ENCODE measurements around the gene DLG4.
"Not testable (repeated sequence)": the region's sequence is repeated elsewhere in the genome, so short reads cannot be mapped to it uniquely, and the experiment has no call there.

DLG4 gene

DNA sequence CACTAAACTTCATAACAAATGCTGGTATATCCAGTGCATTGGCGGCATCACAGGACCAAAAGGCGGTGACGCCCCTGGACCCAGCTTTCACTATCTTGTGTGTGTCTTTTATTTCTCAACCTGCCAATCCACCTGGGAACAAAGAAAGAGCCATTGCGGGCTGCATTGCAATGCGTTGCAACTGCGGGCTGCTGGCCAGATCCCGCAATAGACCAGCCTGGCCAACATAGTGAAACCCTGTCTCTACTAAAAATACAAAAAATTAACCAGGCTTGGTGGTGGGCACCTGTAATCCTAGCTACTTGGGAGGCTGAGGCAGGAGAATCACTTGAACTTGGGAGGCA, 50.1 kb downstream of the DLG4 start:
- not testable (repeated sequence) for H3K36me3 Mint-ChIP-seq; H3K4me1 Mint-ChIP-seq; ATAC-seq (ENCODE audit: low read depth); H3K9me3 Mint-ChIP-seq; H3K27ac Mint-ChIP-seq; H3K4me3 Mint-ChIP-seq; DNase-seq (ENCODE audit: low spot score in 2 of 2)
- peaks cover 13% of the 10 kb centered on the region for H3K27me3 Mint-ChIP-seq

DNA sequence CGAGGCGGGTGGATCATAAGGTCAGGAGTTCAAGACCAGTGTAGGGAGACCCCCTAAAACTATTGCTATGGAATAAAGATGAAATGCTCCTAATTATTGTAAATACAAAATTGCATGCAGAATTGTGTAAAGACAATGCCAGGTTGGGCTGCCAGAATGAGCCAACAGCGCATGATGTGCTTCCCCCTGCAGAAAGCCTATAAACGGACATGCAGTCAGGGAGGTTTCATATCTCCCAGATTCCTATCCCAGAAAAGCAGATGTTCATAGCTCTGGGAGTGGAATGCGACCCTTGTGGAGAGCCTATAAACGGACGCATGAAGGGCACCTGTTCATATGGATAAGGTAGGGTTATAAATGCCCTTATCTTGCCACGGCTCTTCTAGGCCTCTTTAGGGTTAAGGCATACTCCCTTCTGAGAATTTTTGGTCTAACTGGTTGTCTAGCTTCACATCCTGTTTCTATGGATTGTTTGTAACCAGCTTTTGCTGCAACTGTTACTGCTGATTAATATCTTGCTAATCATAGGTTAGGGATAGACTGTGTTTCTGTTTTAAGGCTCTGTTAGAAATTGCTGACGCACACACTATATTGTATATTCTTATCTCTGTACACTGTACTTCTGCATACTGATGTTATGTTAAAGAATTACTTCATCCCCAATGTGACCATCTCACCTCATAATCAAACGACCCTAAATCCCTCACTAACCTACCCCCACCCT, 50.6 kb downstream of the DLG4 start:
- peaks cover 14% of the 10 kb centered on the region for H3K27me3 Mint-ChIP-seq
- not testable (repeated sequence) for H3K4me3 Mint-ChIP-seq; H3K9me3 Mint-ChIP-seq; H3K27ac Mint-ChIP-seq; DNase-seq (ENCODE audit: low spot score in 2 of 2); H3K36me3 Mint-ChIP-seq; ATAC-seq (ENCODE audit: low read depth); H3K4me1 Mint-ChIP-seq

DNA sequence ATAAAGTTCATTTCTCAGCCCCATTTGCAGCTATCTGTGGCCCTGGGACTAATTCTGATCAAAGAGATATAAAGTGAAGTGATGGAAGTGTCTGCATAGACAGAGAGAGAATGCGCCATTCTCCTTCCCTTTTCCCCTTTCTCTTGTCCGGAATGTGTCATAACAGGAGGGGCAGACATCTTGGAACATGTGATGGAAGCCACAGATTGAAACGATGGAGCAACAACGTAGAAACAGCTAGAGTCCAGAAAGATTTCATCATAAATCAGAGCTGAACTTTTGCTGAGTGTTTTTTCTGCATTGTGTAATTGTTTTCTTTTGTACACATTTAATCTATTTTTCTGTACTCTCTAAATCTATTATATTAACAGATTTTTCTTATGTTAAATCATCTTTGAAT, 51.8 kb downstream of the DLG4 start:
- Mint-ChIP-seq H3K27me3 (peaks cover 18% of the 10 kb centered on the region), H3K4me1 (no peaks in the 10 kb centered on the region), H3K9me3 (peaks cover 4% of the 10 kb centered on the region), H3K4me3 (no peak overlapping the region), H3K36me3 (no peaks in the 10 kb centered on the region), H3K27ac (no peak overlapping the region)
- ATAC-seq (ENCODE audit: low read depth) = no peak
- no peak for DNase-seq (ENCODE audit: low spot score in 2 of 2)

DNA sequence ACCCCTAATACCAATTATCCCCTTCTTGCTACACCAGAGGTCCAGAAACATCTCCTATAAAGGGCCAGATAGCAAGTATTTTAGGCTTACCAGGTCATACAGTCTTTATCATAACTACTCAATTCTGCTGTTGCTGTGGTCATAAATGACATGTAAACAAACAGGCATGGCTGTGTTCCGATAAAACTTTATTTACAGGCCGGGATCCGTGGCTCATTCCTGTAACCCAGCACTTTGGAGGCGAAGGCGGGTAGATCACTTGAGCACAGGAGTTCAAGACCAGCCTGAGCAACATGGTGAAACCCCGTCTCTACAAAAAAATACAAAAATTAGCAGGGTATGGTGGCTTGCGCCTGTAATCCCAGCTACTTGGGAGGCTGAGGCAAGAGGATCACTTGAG, 52.8 kb downstream of the DLG4 start:
- Mint-ChIP-seq H3K27me3 (peaks cover 18% of the 10 kb centered on the region), H3K4me3 (no peak overlapping the region), H3K36me3 (no peaks in the 10 kb centered on the region), H3K4me1 (no peaks in the 10 kb centered on the region), H3K27ac (no peak overlapping the region), H3K9me3 (peaks cover 4% of the 10 kb centered on the region)
- ATAC-seq (ENCODE audit: low read depth) = no peak
- no peak for DNase-seq (ENCODE audit: low spot score in 2 of 2)

DNA sequence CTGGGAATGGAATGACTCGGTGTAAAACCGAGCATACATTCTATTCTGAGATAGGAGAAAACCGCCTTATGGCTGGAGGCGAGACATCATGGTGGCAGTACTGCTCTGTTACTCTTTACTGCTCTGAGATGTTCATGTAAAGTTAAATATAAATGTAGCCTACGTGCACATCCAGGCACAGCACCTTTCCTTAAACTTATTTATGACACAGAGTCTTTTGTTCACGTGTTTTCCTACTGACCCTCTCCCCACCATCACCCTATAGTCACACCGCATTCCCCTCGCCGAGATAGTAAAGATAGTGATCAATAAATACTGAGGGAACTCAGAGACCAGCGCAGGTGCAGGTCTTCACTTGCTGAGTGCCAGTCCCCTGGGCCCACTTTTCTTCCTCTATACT, 60.1 kb downstream of the DLG4 start:
- not testable (repeated sequence) for H3K4me3 Mint-ChIP-seq; H3K4me1 Mint-ChIP-seq; H3K27ac Mint-ChIP-seq; ATAC-seq (ENCODE audit: low read depth); H3K9me3 Mint-ChIP-seq; DNase-seq (ENCODE audit: low spot score in 2 of 2); H3K36me3 Mint-ChIP-seq
- H3K27me3 Mint-ChIP-seq = peaks cover 24% of the 10 kb centered on the region

DNA sequence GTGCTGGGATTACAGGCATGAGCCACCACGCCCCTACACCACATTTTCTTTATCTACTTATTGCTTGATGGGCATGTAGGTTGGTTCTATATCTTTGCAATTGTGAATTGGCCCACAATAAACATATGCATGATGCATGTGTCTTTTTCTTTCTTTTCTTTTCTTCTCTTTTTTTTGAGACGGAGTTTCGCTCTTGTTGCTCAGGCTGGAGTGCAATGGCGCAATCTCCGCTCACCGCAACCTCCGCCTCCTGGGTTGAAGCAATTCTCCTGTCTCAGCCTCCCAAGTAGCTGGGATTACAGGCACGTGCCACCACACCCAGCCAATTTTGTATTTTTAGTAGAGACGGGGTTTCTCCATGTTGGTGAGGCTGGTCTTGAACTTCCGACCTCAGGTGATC, 61.2 kb downstream of the DLG4 start:
- DNase-seq (ENCODE audit: low spot score in 2 of 2); H3K27ac Mint-ChIP-seq; H3K9me3 Mint-ChIP-seq; ATAC-seq (ENCODE audit: low read depth); H3K4me1 Mint-ChIP-seq; H3K36me3 Mint-ChIP-seq; H3K4me3 Mint-ChIP-seq: not testable (repeated sequence)
- H3K27me3 Mint-ChIP-seq = peaks cover 23% of the 10 kb centered on the region

DNA sequence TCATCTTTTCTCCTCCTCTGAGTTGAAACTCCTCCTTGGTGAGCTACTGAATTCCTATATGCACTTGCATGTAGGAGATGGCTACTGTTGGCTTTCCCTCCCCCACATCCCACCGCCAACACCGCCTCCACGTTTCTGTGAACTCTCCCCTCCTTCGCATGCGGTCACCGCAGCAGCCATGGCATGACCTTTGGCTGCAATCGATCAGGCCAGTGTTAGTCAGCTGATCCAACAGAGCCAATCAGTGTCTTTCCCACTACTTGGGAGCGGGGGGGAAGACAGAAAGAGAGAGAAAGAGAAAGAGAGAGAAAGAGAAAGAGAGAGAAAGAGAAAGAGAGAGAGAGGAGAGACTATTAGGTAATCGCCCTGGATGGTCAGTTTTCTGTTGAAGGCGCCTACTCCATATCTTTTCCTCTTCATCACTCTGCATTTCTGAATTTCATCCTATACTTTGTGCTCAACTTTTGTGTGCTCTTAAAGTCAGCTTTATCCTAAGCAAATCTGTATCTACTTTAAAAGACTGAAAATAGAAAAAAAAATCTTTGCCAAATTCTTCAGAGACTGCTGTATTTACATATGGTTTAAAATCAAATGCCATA, 63.2 kb downstream of the DLG4 start:
- peaks cover 18% of the 10 kb centered on the region for H3K27me3 Mint-ChIP-seq
- no peaks in the 10 kb centered on the region for H3K36me3 Mint-ChIP-seq
- no peaks in the 10 kb centered on the region for H3K4me1 Mint-ChIP-seq
- no peak for ATAC-seq (ENCODE audit: low read depth)
- no peak for DNase-seq (ENCODE audit: low spot score in 2 of 2)
- no peak overlapping the region for H3K4me3 Mint-ChIP-seq
- H3K27ac Mint-ChIP-seq = no peak overlapping the region
- no peaks in the 10 kb centered on the region for H3K9me3 Mint-ChIP-seq

DNA sequence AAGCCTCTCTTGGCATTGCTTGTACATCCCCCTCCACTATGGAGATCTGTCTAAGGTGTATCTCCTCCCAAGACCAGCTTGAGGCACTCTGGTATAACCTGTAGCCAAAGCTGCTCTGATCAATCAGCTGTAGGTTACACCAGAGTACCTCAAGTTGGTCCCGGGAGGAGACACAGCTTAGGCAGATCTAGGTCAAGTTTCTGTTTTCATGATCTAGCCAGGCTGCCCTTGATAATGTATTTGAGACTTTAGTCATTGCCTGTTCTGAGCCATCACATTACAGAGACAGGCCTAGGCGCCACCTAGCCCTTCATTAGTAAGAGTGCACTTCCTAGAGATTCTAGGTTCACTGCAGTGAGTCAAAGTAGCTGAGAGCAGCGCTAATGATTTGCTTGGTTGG, 71.9 kb downstream of the DLG4 start:
- H3K4me3 Mint-ChIP-seq = no peak overlapping the region
- no peaks in the 10 kb centered on the region for H3K36me3 Mint-ChIP-seq
- no peak overlapping the region for H3K27ac Mint-ChIP-seq
- no peaks in the 10 kb centered on the region for H3K4me1 Mint-ChIP-seq
- ATAC-seq (ENCODE audit: low read depth) (no peak), DNase-seq (ENCODE audit: low spot score in 2 of 2) (no peak)
- H3K27me3 Mint-ChIP-seq = peaks cover 3% of the 10 kb centered on the region
- no peaks in the 10 kb centered on the region for H3K9me3 Mint-ChIP-seq

DNA sequence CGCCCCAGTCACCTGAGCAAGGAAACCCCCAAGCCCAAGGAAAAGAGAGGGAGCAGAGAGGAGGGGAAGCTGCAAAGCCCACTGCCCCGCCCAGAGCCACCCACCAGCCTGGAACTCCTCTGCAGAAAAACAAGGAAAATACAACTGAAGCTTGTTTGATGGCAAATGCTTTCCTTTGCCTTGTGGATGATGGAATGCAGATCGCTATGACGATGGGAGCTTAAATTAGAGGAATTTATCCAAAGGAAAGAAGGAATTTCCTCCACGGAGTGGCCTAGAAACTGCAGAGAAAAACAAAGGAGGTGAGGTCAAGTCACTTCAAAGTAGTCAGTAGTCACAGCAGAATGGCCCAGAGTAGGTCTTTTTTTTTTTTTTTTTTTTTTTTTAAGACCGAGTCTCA, 73.5 kb downstream of the DLG4 start:
- Mint-ChIP-seq H3K27me3 (peaks cover 9% of the 10 kb centered on the region), H3K27ac (no peak overlapping the region), H3K4me3 (no peak overlapping the region), H3K4me1 (no peaks in the 10 kb centered on the region), H3K36me3 (no peaks in the 10 kb centered on the region), H3K9me3 (no peaks in the 10 kb centered on the region)
- no peak for DNase-seq (ENCODE audit: low spot score in 2 of 2)
- no peak for ATAC-seq (ENCODE audit: low read depth)

DNA sequence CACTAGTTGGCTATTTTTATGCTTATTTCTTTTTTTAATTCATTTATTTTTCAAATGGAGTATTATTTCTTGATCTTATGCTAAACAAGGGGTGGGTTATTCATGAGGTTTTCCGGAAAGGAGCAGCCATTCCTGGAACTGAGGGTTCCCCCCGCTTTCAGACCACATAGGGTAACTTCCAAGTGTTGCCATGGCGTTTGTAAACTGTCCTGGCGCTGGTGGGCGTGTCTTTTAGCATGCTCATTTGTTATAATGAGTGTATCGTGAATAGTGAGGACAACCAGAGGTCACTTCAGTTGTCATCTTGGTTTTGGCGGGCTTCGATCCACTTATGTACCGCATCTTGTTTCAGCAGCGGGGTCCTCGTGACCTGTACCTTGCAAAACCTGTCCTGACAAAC, 75.4 kb downstream of the DLG4 start:
- Mint-ChIP-seq H3K36me3 (no peaks in the 10 kb centered on the region), H3K9me3 (no peaks in the 10 kb centered on the region), H3K4me3 (no peak overlapping the region), H3K27ac (no peak overlapping the region), H3K4me1 (no peaks in the 10 kb centered on the region), H3K27me3 (peaks cover 15% of the 10 kb centered on the region)
- no peak for DNase-seq (ENCODE audit: low spot score in 2 of 2)
- no peak for ATAC-seq (ENCODE audit: low read depth)

DNA sequence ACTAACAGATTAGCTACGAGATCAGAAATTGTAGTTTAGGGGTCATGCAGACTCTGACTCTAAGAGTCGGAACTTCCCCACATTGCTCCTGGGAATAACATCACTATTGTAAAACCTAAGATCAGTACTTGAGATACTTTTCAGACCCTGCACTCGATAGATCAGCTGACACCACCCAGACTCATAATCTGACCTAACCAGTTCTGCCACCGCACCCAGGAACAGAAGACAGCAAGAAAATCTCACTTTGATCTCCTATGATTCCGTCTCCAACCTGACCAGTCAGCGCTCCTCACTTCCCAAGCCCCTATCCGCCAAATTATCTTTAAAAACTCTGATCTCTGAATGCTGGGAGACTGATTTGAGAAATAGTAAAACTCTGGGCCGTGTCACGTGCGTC, 77.8 kb downstream of the DLG4 start:
- H3K27me3 Mint-ChIP-seq = peaks cover 17% of the 10 kb centered on the region
- ATAC-seq (ENCODE audit: low read depth) = no peak
- no peaks in the 10 kb centered on the region for H3K4me1 Mint-ChIP-seq

DNA sequence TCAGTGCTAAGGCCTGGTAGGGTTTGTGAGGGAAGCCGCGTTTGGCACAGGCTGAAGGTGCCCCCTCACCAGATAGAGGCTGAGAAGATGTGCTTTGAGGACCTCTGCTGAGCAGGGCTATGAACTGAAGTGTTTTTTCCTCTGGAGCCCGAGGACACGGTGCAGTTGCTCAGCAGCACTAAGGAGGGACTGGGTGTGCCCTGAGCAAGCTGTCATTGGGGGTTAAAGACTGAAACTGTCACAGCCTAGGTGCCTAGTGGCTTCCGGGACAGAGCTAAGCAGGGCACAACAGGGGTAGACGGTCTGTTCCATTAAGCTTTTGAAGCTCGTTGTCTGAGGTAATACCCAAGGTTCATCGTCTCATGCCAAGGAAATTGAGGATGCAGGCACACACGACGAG, 80.2 kb downstream of the DLG4 start:
- ATAC-seq (ENCODE audit: low read depth) = no peak
- H3K4me3 Mint-ChIP-seq = no peak overlapping the region
- DNase-seq (ENCODE audit: low spot score in 2 of 2) = no peak
- H3K9me3 Mint-ChIP-seq = no peaks in the 10 kb centered on the region
- H3K36me3 Mint-ChIP-seq = no peaks in the 10 kb centered on the region
- H3K27me3 Mint-ChIP-seq = peaks cover 17% of the 10 kb centered on the region
- peaks cover 2% of the 10 kb centered on the region for H3K4me1 Mint-ChIP-seq
- no peak overlapping the region for H3K27ac Mint-ChIP-seq

More for the DNA sequence above, 77.8 kb downstream of the DLG4 start:
- H3K4me3 Mint-ChIP-seq = no peak overlapping the region
- no peaks in the 10 kb centered on the region for H3K9me3 Mint-ChIP-seq
- H3K27ac Mint-ChIP-seq = no peak overlapping the region
- DNase-seq (ENCODE audit: low spot score in 2 of 2) = no peak
- no peaks in the 10 kb centered on the region for H3K36me3 Mint-ChIP-seq

DNA sequence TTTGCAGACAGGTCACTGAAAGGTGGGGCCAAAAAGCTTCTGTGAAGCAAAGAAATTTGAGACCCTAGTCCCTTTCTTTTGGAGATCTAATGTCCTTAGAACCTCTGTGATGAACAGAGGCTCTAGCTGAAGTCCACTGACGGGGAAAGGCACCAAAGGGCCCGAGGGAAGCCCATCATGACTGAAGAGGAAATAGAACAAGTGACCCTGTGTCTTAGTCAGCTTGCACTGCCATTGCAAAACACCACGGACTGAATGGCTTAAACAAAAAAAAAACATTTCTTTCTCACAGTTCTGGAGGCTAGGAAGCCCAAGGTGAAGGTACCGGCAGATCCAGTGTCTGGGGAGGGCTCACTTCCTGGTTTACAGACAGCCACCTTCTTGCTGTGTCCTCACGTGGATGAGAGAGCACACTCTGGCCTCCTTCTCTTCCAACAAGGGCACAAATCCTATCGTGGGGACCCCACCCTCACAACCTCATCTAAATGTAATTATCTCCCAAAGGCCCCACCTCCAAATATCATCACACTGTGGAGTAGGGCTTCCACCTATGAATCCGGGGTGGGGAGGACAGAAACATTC, 80.7 kb downstream of the DLG4 start:
- DNase-seq (ENCODE audit: low spot score in 2 of 2) (no peak), ATAC-seq (ENCODE audit: low read depth) (no peak)
- no peak overlapping the region for H3K27ac Mint-ChIP-seq
- peaks cover 2% of the 10 kb centered on the region for H3K4me1 Mint-ChIP-seq
- H3K36me3 Mint-ChIP-seq = no peaks in the 10 kb centered on the region
- H3K9me3 Mint-ChIP-seq = no peaks in the 10 kb centered on the region
- peaks cover 17% of the 10 kb centered on the region for H3K27me3 Mint-ChIP-seq
- H3K4me3 Mint-ChIP-seq = no peak overlapping the region

DNA sequence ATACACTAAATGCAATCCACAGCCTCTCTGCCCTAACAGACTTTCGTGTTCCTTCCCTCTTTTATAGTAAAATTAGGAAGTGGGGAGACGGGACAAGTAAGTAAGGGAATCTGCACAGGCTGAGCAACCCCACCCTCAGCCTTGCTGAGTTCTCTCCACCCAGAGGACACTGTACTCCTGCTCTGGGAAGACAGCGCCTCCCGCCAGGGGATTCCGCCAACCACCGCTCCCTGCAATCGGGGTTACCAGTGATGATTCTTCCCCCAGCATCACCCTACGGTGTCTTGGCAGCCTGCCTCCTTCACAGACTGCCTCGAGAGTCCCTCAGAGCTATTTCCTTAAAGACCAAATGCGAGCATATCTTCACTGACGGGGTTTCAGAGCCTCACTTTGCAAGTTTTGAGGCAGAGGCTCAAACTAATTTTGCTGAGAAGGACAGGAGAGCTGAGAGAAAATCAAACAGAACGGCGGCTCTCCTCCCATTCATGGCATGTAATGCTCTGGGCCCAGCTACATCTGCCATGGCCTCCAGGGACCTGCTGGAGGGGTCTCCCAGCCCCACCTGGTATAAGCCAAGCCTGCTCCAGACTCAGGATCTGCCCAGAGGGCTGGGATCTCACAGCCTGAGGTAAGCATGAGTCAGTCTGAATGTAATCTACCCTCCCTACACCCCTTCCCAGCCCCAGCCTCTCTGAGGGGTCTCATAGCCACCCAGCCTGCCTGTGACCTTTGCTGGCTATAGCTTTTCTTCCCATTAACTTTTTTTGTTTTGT, 82.3 kb downstream of the DLG4 start:
- Mint-ChIP-seq H3K27me3 (peaks cover 23% of the 10 kb centered on the region), H3K4me1 (peaks cover 10% of the 10 kb centered on the region), H3K27ac (no peak overlapping the region), H3K36me3 (no peaks in the 10 kb centered on the region), H3K9me3 (no peaks in the 10 kb centered on the region), H3K4me3 (no peak overlapping the region)
- DNase-seq (ENCODE audit: low spot score in 2 of 2) (no peak), ATAC-seq (ENCODE audit: low read depth) (no peak)

Data from memory B cell (primary cell).